RWPE2 (cell line): ENCODE results near the gene RTN4R.
"Not testable (repeated sequence)": the region's sequence is repeated elsewhere in the genome, so short reads cannot be mapped to it uniquely, and the experiment has no call there.

Experiments used
- ATAC-seq: fragments of 200-7000 bp; cut with Tn5 transposase; 3 replicates; pipeline ENCODE4 v1.9.1; 2021; ENCODE audit warnings: low read depth
- DNase-seq: peaks from one replicate; pipeline ENCODE4 v3.0.0-alpha.2; 2020; ENCODE audit warnings: low spot score
- H3K27ac ChIP-seq: fragments of 450-650 bp; 2 replicates; pipeline ENCODE4 v1.5.1; 2017; ENCODE audit warnings: mild to moderate bottlenecking; ENCODE audit not compliant: poor library complexity, severe bottlenecking
- H3K27me3 ChIP-seq: fragments of 250-450 bp; sonication (Bioruptor Pico); 2 replicates; pipeline ENCODE4 v1.5.1; 2021; ENCODE audit warnings: mild to moderate bottlenecking, moderate library complexity; ENCODE audit not compliant: insufficient read depth, poor library complexity, severe bottlenecking
- H3K36me3 ChIP-seq: fragments of 250-450 bp; sonication (Bioruptor Pico); 2 replicates; pipeline ENCODE4 v1.5.1; 2020; ENCODE audit warnings: low read depth, mild to moderate bottlenecking, moderate library complexity
- H3K4me1 ChIP-seq: fragments of 250-450 bp; sonication (Bioruptor Pico); 2 replicates; pipeline ENCODE4 v1.5.1; 2021; ENCODE audit warnings: mild to moderate bottlenecking, moderate library complexity; ENCODE audit not compliant: insufficient read depth, poor library complexity, severe bottlenecking
- H3K4me3 ChIP-seq: fragments of 250-450 bp; sonication (Bioruptor Pico); 2 replicates; pipeline ENCODE4 v1.5.1; 2021; ENCODE audit warnings: mild to moderate bottlenecking, moderate library complexity; ENCODE audit not compliant: severe bottlenecking
- H3K9me3 ChIP-seq: fragments of 250-450 bp; sonication (Bioruptor Pico); 2 replicates; pipeline ENCODE4 v1.5.1; 2021; ENCODE audit warnings: mild to moderate bottlenecking, moderate library complexity; ENCODE audit not compliant: severe bottlenecking
- TF ChIP-seq, protein P1 (sequence below): fragments of 450-650 bp; IDR thresholded peaks from one replicate; pipeline ENCODE4 v1.5.1; 2017; ENCODE audit warnings: mild to moderate bottlenecking, moderate library complexity; ENCODE audit not compliant: poor library complexity, severe bottlenecking

The RTN4R gene

DNA sequence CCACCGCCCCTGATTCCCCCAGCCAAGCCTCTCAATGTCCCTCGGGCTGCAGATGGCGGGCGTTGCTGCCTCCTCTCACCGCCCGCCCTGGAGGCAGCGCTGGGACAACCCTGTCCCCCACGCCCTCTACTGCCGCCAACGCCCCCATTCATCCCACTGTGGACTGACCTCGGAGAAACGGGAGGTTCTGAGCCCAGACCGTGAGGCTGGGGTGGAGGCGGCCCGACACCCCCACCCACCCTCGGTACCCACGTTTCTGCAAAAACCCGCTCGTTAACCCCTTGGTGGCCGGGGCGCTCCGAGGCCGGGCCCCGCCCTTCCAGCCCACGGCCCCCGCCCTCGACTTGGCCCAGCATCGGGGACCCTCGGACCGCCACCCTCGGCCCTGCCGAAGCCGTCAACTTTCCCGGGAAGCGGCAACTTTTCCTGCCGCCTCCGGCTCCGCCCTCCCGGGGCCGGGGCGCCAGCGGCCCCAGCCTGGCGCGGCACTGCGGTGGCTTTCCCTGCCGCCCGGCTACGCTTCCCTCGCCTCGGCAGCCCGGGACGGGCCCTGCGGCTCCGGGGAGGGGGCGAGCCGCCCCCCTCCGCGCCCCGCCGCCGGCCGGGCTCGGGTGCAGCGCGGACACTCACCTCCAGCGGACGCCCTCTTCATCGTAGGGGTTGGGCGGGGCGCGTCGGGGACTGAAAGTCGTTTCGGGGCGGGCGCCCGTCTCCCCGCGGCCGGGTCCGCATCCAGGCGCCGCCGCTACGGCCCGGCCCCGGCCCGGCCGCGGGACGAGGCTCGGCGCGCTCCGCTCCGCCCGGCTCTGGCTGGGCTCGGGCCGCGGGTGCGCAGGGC lies 458 bp downstream of the RTN4R start:
- peak; percentile 18 for ATAC-seq
- Histone ChIP-seq H3K27me3 (no peaks in the 10 kb centered on the region), H3K4me1 (no peaks in the 10 kb centered on the region), H3K4me3 (peak overlapping the region; percentile 70), H3K27ac (peak overlapping the region; percentile 23), H3K9me3 (no peaks in the 10 kb centered on the region), H3K36me3 (no peaks in the 10 kb centered on the region)
- TF ChIP-seq, protein P1, sequence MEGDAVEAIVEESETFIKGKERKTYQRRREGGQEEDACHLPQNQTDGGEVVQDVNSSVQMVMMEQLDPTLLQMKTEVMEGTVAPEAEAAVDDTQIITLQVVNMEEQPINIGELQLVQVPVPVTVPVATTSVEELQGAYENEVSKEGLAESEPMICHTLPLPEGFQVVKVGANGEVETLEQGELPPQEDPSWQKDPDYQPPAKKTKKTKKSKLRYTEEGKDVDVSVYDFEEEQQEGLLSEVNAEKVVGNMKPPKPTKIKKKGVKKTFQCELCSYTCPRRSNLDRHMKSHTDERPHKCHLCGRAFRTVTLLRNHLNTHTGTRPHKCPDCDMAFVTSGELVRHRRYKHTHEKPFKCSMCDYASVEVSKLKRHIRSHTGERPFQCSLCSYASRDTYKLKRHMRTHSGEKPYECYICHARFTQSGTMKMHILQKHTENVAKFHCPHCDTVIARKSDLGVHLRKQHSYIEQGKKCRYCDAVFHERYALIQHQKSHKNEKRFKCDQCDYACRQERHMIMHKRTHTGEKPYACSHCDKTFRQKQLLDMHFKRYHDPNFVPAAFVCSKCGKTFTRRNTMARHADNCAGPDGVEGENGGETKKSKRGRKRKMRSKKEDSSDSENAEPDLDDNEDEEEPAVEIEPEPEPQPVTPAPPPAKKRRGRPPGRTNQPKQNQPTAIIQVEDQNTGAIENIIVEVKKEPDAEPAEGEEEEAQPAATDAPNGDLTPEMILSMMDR: no peak
- no peak for DNase-seq

DNA sequence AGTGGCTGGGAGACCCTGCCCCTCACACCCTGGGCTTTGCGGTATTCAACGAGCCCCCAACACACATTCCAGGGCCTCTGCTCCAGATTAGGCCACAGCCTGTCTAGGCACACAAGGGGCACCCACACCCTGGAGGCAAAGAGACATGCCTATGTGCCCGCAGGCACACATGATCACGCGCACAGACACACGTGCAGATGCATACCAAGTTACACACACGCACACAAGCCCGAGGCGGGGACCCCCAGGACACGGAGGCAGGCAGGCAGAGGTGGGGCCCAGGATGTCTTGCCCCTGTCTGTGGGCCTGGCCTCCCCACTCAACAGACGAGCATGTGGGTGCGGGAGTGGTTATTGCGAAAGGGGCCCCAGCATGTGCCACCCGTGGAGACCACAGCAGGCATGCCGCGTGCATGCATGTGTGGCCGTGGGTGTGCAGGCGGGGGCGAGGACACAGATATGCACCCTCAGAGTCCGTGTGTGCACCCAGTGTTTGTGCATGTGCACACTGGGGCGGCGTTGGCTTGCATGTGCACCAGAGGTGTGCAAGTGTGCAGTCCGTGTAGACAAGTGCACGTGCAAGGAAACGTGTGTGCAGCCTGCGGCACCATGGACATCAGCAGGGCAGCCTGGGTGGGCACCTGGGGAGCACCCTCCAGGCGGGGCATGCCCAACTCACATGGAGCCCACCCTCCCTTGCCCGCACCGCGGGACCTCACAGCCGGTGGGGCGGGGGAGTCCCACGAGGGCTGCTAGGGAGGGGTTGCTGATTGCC lies 1.3 kb downstream of the RTN4R start:
- H3K4me1 ChIP-seq, H3K9me3 ChIP-seq, ATAC-seq, DNase-seq, H3K27me3 ChIP-seq, H3K27ac ChIP-seq, H3K36me3 ChIP-seq: not testable (repeated sequence)
- H3K4me3 ChIP-seq: peak overlapping the region; percentile 70

DNA sequence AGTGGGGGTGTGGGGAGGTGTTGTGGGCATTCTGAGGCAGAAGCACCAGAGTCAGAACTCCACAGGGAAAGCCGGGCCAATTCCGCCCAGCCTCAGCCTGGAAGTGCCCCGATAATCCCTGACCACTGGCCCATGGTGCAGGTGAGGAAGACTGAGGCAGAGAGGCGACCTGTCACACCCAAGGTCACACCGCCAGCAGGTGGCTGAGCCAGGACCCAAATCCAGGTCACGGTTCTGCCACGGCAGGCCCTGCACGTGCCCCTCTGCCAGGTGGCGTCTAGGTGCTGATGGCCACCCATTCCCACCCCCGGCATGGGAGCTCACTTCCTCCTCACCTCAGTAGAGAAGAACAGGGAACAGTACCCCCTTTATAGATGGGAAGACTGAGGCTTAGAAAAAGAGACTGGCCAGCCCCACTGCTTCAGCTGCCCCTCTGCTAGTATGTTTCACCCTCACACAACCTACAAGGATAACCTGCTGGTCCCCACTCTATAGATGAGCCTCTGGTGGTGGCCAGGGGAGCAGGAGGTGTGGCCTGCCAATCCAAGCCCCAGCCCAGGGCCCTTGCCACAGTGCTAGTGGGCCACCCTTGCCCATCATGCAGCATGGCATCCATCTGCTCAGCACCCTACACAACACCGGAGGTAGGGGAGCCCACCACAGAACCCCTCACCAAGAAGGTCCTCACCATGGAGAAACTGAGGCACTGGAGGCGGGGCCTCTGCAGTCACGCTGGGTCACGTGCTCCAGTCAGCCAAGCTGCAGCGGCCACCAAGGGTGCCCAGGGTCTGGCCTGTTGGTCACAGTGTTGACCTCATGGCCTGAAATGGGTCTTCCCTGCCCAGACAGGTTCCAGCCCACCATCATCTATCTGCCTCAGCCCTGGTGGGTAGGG lies 2.1 kb downstream of the RTN4R start:
- not testable (repeated sequence) for H3K4me1 ChIP-seq, H3K36me3 ChIP-seq, H3K27me3 ChIP-seq, ATAC-seq, H3K9me3 ChIP-seq, H3K4me3 ChIP-seq, H3K27ac ChIP-seq, DNase-seq

DNA sequence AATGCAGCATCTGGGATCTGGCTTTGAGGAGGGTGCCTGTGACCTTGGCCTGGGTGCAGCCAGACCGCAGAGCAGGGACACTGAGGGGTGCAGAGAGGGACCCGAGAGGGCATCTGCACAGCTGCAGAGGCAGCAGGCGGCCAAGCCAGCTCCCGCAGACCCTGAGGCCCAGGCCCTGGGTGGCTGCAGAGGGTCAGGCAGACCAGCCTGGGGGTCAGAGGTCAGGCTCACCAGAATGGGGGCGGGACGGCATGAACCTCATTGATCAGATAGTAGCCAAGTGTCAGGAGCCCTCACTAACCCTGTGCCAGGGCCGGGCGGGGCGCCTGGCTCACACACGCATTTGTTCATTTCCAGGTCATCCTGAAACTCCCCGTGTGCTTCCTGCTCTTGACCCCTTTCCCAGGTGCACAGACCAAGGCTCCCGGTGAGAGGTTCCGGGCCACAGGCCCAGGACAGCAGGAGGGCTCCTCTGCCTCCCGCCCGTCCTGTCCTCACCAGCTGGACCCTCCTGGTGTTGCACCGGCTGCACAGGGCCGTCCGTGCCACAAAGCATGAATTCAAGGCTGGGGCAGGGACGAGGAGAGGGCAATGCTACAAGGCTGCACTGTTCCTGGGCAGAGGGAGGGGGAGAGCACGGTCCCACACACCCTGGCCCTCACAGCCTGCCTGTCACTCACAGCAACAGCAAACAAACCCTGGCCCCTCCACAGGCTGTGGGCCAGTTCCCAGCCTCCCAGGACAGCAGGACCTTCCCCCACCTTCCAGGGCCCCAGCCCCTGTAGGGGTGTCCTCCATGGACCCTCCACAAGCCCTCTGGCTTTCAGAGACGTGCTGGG lies 3.3 kb downstream of the RTN4R start:
- Histone ChIP-seq H3K4me3 (no peak overlapping the region), H3K36me3 (no peaks in the 10 kb centered on the region), H3K9me3 (no peaks in the 10 kb centered on the region), H3K27me3 (no peaks in the 10 kb centered on the region), H3K4me1 (no peaks in the 10 kb centered on the region), H3K27ac (no peak overlapping the region)
- TF ChIP-seq, protein P1: no peak
- DNase-seq: no peak
- no peak for ATAC-seq

DNA sequence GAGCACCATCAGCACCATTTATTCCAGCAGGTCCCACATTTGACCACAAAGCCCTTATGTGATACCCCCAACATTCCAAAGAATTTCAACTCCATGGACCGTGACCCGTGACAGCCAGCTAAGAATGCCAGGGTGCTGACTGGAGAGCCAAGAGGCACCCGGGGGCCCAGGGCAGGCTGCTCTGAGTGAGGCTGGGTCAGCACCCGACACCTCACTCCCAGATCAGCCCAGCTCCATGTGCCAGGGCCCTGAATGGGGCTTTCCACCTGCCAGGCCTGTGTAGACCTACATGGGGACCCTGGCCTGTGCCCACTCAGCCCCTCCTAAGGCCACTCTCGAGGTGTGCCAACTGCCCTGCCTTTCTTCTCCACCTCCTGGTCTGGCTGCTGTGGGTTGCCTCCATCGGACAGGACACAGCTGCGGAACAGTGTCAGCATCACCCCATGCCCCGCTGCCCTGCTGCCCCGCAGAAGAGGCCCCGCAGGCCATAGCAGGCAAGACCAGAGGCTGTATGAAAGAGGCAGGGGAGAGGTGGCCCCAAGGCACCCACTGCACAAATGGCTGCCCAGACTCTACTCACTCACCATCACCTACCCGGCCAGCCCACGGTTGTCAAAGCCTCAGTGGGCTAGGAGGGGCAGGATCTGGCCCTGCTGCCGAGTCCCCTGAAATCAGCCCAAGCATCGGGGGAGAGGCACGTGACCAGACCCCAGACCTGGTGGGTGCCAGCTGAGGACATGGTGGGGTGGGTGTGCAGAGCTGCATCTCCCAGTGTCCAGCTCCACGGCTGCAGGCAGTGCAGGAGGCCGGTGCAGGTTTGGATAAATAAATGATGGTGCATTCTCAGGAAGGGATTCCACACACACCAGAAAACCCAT lies 4.5 kb downstream of the RTN4R start:
- not testable (repeated sequence) for DNase-seq, ATAC-seq, H3K36me3 ChIP-seq, H3K9me3 ChIP-seq, H3K4me1 ChIP-seq, H3K27ac ChIP-seq, H3K27me3 ChIP-seq, H3K4me3 ChIP-seq
